Measurements from ENCODE around the gene PCDH9.

PCDH9 gene

GRCh38 chr13:66483712-66484111 is 746.4 kb downstream of the PCDH9 start:
- no peak for DNase-seq (ENCODE audit: low spot score)
- no peak for FAIRE-seq

DNA sequence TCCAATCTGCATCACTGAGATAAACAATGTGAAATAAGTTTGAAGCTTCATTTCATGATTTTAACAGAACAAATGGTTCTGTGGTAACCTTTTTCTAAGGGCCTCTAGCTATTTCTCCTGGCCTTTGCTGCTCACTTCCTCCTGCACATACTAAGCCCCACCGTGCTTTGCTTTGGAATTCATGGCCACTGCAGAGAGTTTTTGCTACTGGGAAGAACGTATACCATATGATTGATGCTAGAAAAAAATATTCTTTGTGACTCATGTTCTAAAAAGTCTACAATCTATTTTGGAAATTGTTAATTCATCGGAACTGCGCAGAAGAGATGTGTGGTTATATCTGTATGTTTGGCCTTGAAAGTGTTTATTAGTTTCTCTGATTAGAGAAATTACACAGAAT is 747.3 kb downstream of the PCDH9 start:
- no peak for DNase-seq (ENCODE audit: low spot score)

DNA sequence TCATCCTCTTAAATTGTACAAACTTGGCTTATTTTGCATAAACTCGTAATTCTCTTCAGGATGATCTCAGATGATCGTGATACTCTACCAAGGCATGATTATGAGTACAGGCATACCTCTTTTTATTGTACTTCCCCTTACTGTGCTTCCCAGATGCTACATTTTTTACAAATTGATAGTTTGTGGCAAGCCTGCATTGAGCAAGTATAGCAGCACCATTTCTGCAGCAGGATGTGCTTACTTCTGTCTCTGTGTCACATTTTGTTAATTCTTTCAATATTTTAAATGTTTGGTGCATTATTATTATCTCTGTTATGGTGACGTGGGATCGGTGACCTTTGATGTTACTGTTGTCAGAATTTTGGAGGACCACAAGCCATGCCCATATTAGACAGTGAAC is 752.3 kb downstream of the PCDH9 start:
- DNase-seq (ENCODE audit: low spot score) (no peak), FAIRE-seq (no peak)

More for the DNA sequence above, 747.3 kb downstream of the PCDH9 start:
- no peak for FAIRE-seq

- DNase-seq (ENCODE audit: low spot score) (no peak), FAIRE-seq (no peak)
Measured at GRCh38 chr13:66475061-66475460, 755.1 kb downstream of the PCDH9 start.

DNA sequence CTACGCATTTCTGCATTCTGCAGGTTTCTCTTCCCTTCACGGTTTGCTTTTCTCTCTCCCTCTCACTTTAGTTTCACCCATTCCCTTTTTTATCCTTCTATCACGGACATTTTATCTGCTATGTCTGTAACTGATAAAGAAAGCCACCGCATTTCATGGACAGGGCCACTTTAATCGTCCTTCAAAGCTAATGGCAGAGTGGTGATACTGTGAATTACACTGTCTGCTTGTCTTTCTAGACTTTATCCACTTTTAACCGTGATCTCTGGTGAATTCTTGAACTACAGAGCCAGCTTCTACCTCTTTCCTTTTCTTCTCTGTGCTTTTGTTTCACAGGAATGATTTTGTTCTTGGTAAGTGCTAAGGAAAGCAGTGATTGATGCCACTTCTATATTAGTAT is 760.4 kb downstream of the PCDH9 start:
- DNase-seq (ENCODE audit: low spot score) = no peak
- FAIRE-seq = no peak

DNA sequence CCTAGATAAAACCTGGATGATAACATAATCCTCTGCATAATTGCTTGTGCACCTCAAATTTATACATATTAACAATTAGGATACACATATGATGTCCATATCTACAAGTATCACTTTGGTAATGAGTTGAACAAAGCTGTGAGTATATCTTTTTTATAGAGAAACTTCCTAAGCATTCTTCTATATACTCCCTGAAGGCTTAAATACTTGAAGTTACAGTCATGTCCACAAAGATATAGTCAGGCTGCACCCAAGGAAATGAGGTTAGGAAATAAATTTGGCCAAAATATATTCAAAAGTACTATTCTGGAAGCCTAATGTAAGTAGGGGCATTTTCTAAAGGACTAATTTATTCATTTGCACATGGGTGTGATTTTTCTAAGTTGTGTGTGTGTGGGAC is 761.5 kb downstream of the PCDH9 start:
- no peak for DNase-seq (ENCODE audit: low spot score)
- no peak for FAIRE-seq

DNA sequence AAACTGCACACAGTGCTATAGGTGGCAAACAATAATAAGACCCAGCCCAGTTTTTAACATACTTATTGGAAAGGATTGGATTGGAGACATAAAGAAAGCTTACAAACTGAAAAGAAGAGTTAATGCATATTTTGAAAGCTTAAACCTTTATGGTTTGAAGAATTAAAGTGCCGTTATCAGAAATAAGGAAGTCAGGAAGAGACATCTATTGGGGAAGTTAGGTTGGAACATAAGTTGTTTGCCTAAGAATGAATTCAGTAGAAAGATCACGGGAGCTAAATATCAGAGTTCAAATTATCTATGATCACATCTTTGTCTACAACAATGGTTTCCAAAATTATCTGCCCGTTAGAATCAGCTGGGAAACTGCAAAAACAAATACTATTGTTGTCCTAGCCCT is 767.9 kb downstream of the PCDH9 start:
- no peak for FAIRE-seq
- no peak for DNase-seq (ENCODE audit: low spot score)

GRCh38 chr13:66461021-66461420 is 769.1 kb downstream of the PCDH9 start:
- no peak for FAIRE-seq

GRCh38 chr13:66459634-66460033 is 770.5 kb downstream of the PCDH9 start:
- DNase-seq (ENCODE audit: low spot score) (no peak), FAIRE-seq (no peak)

More at GRCh38 chr13:66461021-66461420, 769.1 kb downstream of the PCDH9 start:
- DNase-seq (ENCODE audit: low spot score) = no peak

- FAIRE-seq (no peak), DNase-seq (ENCODE audit: low spot score) (no peak)
Measured at GRCh38 chr13:66459143-66459542, 771.0 kb downstream of the PCDH9 start.

- no peak for DNase-seq (ENCODE audit: low spot score)
- FAIRE-seq = no peak
Measured at GRCh38 chr13:66446413-66446812, 783.7 kb downstream of the PCDH9 start.

- DNase-seq (ENCODE audit: low spot score) (no peak), FAIRE-seq (no peak)
Measured at GRCh38 chr13:66443926-66444325, 786.2 kb downstream of the PCDH9 start.

DNA sequence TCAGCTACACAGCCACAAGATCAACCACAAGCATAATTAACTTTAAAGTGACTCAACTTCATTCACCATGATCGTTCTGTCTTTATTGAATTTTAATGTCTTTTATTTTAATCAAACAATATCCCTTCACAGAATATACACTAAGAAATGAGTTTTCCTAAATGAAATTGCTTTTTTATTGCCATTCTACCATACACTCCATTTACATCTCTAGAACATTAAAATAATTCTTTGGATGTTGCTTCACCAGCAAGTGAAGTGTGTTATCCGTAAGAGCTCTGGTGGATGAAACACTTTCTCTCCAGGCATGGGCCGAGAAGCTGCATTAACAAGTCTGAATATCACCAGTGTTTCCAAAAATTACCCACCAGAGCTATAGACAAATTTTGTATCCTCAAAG is 789.2 kb downstream of the PCDH9 start:
- no peak for FAIRE-seq
- DNase-seq (ENCODE audit: low spot score) = no peak

GRCh38 chr13:66430728-66431127 is 799.4 kb downstream of the PCDH9 start:
- DNase-seq (ENCODE audit: low spot score) (no peak), FAIRE-seq (no peak)

GRCh38 chr13:66430269-66430668 is 799.9 kb downstream of the PCDH9 start:
- DNase-seq (ENCODE audit: low spot score) = no peak
- no peak for FAIRE-seq

DNA sequence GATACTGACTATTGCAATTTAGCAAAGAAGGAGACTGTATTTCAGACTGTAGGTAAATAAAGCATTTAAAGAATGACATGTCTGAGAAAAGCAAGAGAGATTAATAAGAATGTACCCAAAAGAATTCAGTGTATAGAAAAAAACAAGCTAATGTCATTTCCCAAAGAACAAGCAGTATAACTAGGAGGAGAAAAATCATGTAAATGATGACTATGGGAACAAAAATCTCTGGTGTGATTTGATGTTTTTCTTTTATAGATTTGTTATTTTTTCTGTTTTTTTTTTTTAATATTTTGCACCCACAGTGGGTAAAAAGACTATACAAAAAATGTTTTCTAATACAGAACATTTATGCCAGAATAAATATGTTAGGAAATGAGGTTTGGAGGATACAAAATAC is 801.0 kb downstream of the PCDH9 start:
- FAIRE-seq (no peak), DNase-seq (ENCODE audit: low spot score) (no peak)

GRCh38 chr13:66427458-66427861 is 802.7 kb downstream of the PCDH9 start:
- DNase-seq (ENCODE audit: low spot score) = no peak
- no peak for FAIRE-seq

DNA sequence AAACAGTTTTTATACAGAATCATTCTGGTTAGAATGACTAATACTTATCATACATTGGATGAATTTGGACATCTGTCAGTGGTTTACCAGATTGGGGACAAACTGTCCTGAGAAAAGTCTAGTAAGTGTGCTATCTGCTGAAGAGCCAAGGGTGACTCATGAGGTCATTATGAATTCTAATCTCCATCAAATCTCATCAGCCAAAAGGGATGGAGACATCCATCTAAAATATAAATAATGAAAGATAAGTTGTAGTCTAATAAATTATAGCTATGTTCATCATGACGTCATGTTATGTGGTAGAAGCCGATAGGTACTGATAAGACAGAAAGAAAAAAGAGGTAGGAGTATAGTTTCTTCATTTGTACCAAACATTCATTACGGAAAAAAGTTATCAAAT is 804.4 kb downstream of the PCDH9 start:
- no peak for FAIRE-seq
- no peak for DNase-seq (ENCODE audit: low spot score)

DNA sequence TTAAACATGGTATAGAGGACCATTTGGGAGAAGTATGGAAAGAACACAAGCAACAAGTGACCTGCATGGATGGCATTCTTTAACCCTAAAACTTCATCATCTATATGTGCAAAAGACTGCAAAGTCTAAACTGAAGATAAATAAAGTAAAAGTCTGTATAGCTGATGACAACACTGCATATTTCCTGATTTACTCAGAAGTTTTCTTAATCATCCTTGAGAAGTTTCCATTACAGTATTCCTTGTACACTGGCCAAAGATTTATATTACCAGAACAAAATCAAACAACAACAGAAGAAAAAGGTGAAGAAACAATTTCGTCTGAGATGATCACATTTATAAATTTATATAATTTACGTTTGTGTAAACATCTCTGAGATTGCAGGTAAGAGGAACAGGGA is 805.7 kb downstream of the PCDH9 start:
- DNase-seq (ENCODE audit: low spot score) (no peak), FAIRE-seq (no peak)

GRCh38 chr13:66415444-66415843 is 814.7 kb downstream of the PCDH9 start:
- FAIRE-seq (no peak), DNase-seq (ENCODE audit: low spot score) (no peak)

DNA sequence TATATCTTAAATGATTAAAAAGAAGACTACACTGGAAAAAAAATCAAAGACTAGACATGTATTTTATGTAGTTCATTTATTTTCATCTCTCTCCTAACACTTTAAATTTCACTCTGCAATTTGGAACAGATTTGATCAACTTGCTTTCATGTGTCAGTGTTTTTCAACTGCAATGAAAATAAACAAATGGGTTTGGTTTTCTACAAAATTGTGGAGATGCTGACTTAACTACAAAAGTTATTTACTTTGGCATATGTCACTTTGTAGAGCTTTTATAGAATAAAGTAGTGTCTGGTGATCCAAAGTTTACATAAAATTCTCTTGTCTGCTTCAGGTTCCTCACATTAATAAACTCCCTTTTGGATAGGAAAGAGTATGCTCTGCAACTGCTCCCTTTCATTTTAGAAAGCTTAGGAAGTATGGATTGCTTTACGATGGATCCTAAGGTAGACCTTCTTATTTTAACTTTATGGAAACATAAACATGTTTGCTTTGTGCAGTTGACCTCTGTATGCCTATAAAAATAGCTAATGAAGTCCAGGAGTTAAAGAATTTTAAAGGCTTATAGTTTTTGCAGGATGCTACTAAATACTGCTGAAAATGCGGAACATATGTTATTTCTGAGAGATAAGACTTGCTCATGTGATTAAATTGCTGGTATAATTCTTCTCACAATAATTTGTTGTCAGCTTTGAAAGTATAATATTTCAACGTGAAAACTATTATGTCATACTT is 815.9 kb downstream of the PCDH9 start:
- FAIRE-seq (no peak), DNase-seq (ENCODE audit: low spot score) (no peak)

- DNase-seq (ENCODE audit: low spot score) = no peak
- FAIRE-seq = no peak
Measured at GRCh38 chr13:66410314-66410713, 819.8 kb downstream of the PCDH9 start.

DNA sequence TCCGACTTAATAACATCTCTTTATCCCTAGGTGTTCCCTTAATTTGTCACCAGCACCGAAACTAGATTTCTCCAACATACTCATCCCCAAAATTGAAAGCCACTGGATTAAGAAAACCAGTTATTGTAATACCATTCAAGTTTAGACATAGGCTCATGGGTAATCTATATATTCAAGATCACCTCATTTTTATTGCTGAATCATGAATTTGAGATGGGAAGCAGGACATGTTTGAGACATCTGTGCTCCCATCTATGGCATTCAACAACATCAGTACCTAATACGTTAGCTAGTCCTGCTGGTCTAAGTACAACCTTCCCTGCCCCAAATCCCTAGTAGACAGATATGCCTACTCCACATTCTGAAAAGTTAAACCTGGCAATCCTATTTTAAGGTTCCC is 820.6 kb downstream of the PCDH9 start:
- DNase-seq (ENCODE audit: low spot score) (no peak), FAIRE-seq (no peak)

DNA sequence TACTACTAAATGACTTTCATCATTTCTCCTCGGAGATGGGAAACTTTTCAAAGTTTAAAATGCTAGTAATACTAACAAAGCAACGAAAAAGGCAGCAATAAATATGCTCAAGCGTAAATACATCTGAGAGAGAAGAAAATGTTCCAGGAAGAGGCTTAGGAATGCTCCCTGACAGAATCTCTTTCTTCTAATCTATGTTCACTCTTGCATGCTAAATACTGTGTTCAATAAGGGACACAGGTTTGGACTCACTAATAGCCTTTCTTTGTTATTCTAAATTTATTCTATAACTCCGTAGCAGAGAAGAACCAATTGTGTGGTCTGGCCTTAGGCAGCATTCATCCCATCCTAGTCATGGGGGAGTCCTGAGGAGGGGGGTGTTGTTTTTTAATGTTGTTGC is 823.0 kb downstream of the PCDH9 start:
- DNase-seq (ENCODE audit: low spot score) = no peak

More for the DNA sequence above, 823.0 kb downstream of the PCDH9 start:
- no peak for FAIRE-seq

Measured in RCC 7860 (cell line).